Esophagus (tissue), 2 donors: ENCODE results near the gene EMC1. TPM values are rescaled to one million over a fixed set of nuclear protein-coding genes. Genes with fewer than 3 reads are reported as not detected.
"Not testable (repeated sequence)": the region's sequence is repeated elsewhere in the genome, so short reads cannot be mapped to it uniquely, and the experiment has no call there.

Experiments
- H3K27ac ChIP-seq, 2 donors: one replicate each; pipeline ENCODE4 v1.5.1; 2013; ENCODE audit warnings: low read depth in 2 of 2, mild to moderate bottlenecking in 2 of 2, inconsistent platforms in 1 of 2, low read length in 1 of 2, moderate library complexity in 1 of 2
- H3K27me3 ChIP-seq, 2 donors: one replicate each; pipeline ENCODE4 v1.6.1; 2013; ENCODE audit warnings: low read length in 2 of 2, control low read depth in 1 of 2, mild to moderate bottlenecking in 1 of 2; ENCODE audit not compliant: insufficient read depth in 2 of 2, control insufficient read depth in 1 of 2
- H3K36me3 ChIP-seq, 2 donors: one replicate each; pipeline ENCODE4 v1.6.1; 2013; ENCODE audit warnings: low read length in 1 of 2; ENCODE audit not compliant: control insufficient read depth in 2 of 2, insufficient read depth in 2 of 2
- H3K4me1 ChIP-seq, 2 donors: one replicate each; pipeline ENCODE4 v1.6.1; 2013; ENCODE audit warnings: low read length in 1 of 2; ENCODE audit not compliant: control insufficient read depth in 2 of 2, insufficient read depth in 2 of 2
- H3K4me3 ChIP-seq, 2 donors: one replicate each; pipeline ENCODE4 v1.5.1; 2013; ENCODE audit warnings: low read length in 2 of 2, mild to moderate bottlenecking in 2 of 2, low read depth in 1 of 2, moderate library complexity in 1 of 2
- H3K9me3 ChIP-seq, 2 donors: one replicate each; pipeline ENCODE4 v1.6.1; 2013; ENCODE audit warnings: mild to moderate bottlenecking in 2 of 2, low read depth in 1 of 2, low read length in 1 of 2, moderate library complexity in 1 of 2; ENCODE audit not compliant: control insufficient read depth in 2 of 2, insufficient read depth in 1 of 2
- WGBS, 2 donors: extraction: QIAGEN DNeasy Blood & Tissue Kit; methylation state at CpG; one replicate each; pipeline ENCODE4 v1.1.7; 2013; 5-methylcytosine and 5-hydroxymethylcytosine counted together
- polyA plus RNA-seq, 2 donors: library from polyadenylated mRNA; stranded (reverse); fragments of 200-250 nt; gene quantifications; one replicate each; pipeline ENCODE4 v1.2.3, GENCODE V29; 2013
- donor health status: healthy with polysubstance abuse.
- donor health status: Bipolar disorder and iron deficiency.

The EMC1 gene
- polyA plus RNA-seq, 2 donors: 9.4 to 11.3 TPM

- Histone ChIP-seq H3K27ac (no peak overlapping the region), H3K27me3 (no peaks in the 10 kb centered on the region), H3K36me3 (peaks cover 11 to 26% of the 10 kb centered on the region in 2 donors), H3K9me3 (no peaks in the 10 kb centered on the region), H3K4me1 (peaks cover 0 to 3% of the 10 kb centered on the region in 2 donors), H3K4me3 (no peak overlapping the region)
- 78 to 85% methylated on average over 5 of the region's 5 CpGs for WGBS, 2 donors
These were observed 10.7 kb upstream of the EMC1 start for GRCh38 chr1:19262047-19262446.

- H3K4me1 ChIP-seq: peaks cover 0 to 3% of the 10 kb centered on the region in 2 donors
- no peaks in the 10 kb centered on the region for H3K9me3 ChIP-seq
- peak overlapping the region; percentile 78 to 84 for H3K27ac ChIP-seq
- 66% methylated on average over 21 of the region's 21 CpGs for WGBS, 2 donors
- peaks cover 19 to 38% of the 10 kb centered on the region in 2 donors for H3K36me3 ChIP-seq
- H3K4me3 ChIP-seq: no peak overlapping the region
- no peaks in the 10 kb centered on the region for H3K27me3 ChIP-seq
These were observed 9.2 kb upstream of the EMC1 start for GRCh38 chr1:19260211-19261138.

- H3K36me3 ChIP-seq: peaks cover 21 to 38% of the 10 kb centered on the region in 2 donors
- H3K4me3 ChIP-seq: no peak overlapping the region
- H3K27me3 ChIP-seq: no peaks in the 10 kb centered on the region
- peaks cover 1 to 4% of the 10 kb centered on the region in 2 donors for H3K4me1 ChIP-seq
- 89 to 92% methylated on average over 10 of the region's 10 CpGs for WGBS, 2 donors
- no peaks in the 10 kb centered on the region for H3K9me3 ChIP-seq
- no peak overlapping the region for H3K27ac ChIP-seq
These were observed 7.0 kb upstream of the EMC1 start for GRCh38 chr1:19258353-19258752.

GRCh38 chr1:19257178-19257914, 6.0 kb upstream of the EMC1 start:
- peaks cover 21 to 38% of the 10 kb centered on the region in 2 donors for H3K36me3 ChIP-seq
- no peaks in the 10 kb centered on the region for H3K27me3 ChIP-seq
- no peaks in the 10 kb centered on the region for H3K9me3 ChIP-seq
- H3K4me3 ChIP-seq: no peak overlapping the region
- H3K4me1 ChIP-seq: peaks cover 5 to 6% of the 10 kb centered on the region in 2 donors
- no peak overlapping the region for H3K27ac ChIP-seq
- WGBS, 2 donors: 74% methylated on average over 15 of the region's 15 CpGs

GRCh38 chr1:19256301-19256700, 5.0 kb upstream of the EMC1 start:
- not testable (repeated sequence) for H3K9me3 ChIP-seq, H3K27ac ChIP-seq, H3K4me3 ChIP-seq, H3K27me3 ChIP-seq, H3K4me1 ChIP-seq
- peaks cover 21 to 38% of the 10 kb centered on the region in 2 donors for H3K36me3 ChIP-seq
- 94 to 96% methylated on average over 5 of the region's 5 CpGs for WGBS, 2 donors

- Histone ChIP-seq H3K4me3 (no peak overlapping the region), H3K27me3 (no peaks in the 10 kb centered on the region), H3K4me1 (peaks cover 7 to 8% of the 10 kb centered on the region in 2 donors), H3K36me3 (peaks cover 21 to 35% of the 10 kb centered on the region in 2 donors), H3K27ac (no peak overlapping the region), H3K9me3 (no peaks in the 10 kb centered on the region)
- 71 to 87% methylated on average over 4 of the region's 4 CpGs for WGBS, 2 donors
These were observed 4.0 kb upstream of the EMC1 start for GRCh38 chr1:19255288-19255687.

GRCh38 chr1:19254416-19254815, 3.1 kb upstream of the EMC1 start:
- peaks cover 19 to 28% of the 10 kb centered on the region in 2 donors for H3K36me3 ChIP-seq
- H3K27me3 ChIP-seq: no peaks in the 10 kb centered on the region
- H3K27ac ChIP-seq: no peak overlapping the region
- H3K9me3 ChIP-seq: no peaks in the 10 kb centered on the region
- H3K4me1 ChIP-seq: peaks cover 7 to 8% of the 10 kb centered on the region in 2 donors
- no peak overlapping the region for H3K4me3 ChIP-seq

- 10% methylated on average over 14 of the region's 14 CpGs for WGBS, 2 donors
- H3K27ac ChIP-seq: peak overlapping the region in 1 of 2 donors; percentile 95
- peaks cover 7 to 8% of the 10 kb centered on the region in 2 donors for H3K4me1 ChIP-seq
- peaks cover 1 to 5% of the 10 kb centered on the region in 2 donors for H3K36me3 ChIP-seq
- no peaks in the 10 kb centered on the region for H3K9me3 ChIP-seq
- H3K4me3 ChIP-seq: peak overlapping the region; percentile 90 to 91
- H3K27me3 ChIP-seq: no peaks in the 10 kb centered on the region
These were observed 557 bp downstream of the EMC1 start for GRCh38 chr1:19250629-19251304.
